GM12891 (cell line): ENCODE measurements around the gene CNTNAP5.

ENCODE experiments used
- PAX5 ChIP-seq: IDR thresholded peaks from 2 replicates; pipeline ENCODE4 v1.6.1; 2011; ENCODE audit warnings: low read length, moderate library complexity, mild to moderate bottlenecking; ENCODE audit not compliant: insufficient read depth, severe bottlenecking
- POLR2A ChIP-seq: IDR thresholded peaks from 2 replicates; pipeline ENCODE4 v1.6.1; 2011; ENCODE audit warnings: low read depth, low read length, control low read depth
- POLR2AphosphoS5 ChIP-seq: IDR thresholded peaks from 2 replicates; pipeline ENCODE4 v1.6.1; 2011; ENCODE audit warnings: low read depth, low read length, control low read depth
- SPI1 ChIP-seq: IDR thresholded peaks from 2 replicates; pipeline ENCODE4 v1.6.1; 2011; ENCODE audit warnings: low read depth, low read length, control low read depth

DNA sequence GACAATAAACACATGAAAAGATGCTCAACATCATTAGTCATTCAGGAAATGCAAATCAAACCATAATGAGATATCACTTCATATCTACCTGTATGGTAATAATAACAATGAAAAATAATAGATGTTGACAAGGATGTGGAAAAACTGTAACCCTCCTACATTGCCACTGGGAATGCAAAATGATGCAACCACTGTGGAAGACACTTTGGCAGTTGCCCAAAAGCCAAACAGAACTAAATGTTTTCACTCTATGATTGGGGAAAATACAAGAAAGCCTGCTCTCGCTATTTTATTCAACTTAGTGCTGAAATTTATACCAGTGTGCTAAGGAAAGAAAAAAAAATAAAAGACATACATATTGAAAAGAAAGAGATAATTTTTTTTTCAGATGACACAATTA is 934.5 kb downstream of the CNTNAP5 start:
- TF ChIP-seq POLR2A, result no peak
- TF ChIP-seq POLR2AphosphoS5, result no peak
- TF ChIP-seq SPI1, result no peak
- no peak for TF ChIP-seq PAX5
